Measurements from ENCODE around the gene CWC27.

DNA sequence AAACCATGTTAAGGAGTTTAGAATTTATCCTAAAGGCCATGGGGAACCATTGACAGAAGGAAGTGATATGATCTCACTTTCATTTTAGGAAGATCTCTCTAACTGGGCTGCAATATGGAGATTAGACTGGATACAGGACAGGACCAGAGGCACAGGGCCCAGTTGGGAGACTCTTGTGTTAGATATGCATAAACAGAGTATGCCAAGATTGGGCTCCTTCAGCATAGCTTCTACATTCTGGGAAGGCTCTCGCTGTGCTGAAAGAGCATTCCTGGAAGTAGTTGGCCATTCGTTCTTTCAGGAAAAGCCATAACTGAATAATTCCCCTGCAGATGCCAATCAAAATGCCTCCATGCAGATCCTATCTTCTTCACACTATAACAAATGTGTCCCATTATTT, 204.5 kb downstream of the CWC27 start:
- TF ChIP-seq, protein P1, sequence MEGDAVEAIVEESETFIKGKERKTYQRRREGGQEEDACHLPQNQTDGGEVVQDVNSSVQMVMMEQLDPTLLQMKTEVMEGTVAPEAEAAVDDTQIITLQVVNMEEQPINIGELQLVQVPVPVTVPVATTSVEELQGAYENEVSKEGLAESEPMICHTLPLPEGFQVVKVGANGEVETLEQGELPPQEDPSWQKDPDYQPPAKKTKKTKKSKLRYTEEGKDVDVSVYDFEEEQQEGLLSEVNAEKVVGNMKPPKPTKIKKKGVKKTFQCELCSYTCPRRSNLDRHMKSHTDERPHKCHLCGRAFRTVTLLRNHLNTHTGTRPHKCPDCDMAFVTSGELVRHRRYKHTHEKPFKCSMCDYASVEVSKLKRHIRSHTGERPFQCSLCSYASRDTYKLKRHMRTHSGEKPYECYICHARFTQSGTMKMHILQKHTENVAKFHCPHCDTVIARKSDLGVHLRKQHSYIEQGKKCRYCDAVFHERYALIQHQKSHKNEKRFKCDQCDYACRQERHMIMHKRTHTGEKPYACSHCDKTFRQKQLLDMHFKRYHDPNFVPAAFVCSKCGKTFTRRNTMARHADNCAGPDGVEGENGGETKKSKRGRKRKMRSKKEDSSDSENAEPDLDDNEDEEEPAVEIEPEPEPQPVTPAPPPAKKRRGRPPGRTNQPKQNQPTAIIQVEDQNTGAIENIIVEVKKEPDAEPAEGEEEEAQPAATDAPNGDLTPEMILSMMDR (conservative IDR thresholded peaks at IDR 0.05; ENCODE audit: low read depth, low read length), result no peak
- TF ChIP-seq EZH2 (IDR thresholded peaks at IDR 0.05; ENCODE audit: low read length, unreplicated experiment), result no peak
- TF ChIP-seq EZH2phosphoT487 (IDR thresholded peaks at IDR 0.05; ENCODE audit: borderline replicate concordance, low read length), result no peak

All from PC-3 (cell line).